Umbilical cord (tissue), 2 donors: ENCODE results near the gene DOCK9. TPM values are rescaled to one million over a fixed set of nuclear protein-coding genes. Genes with fewer than 3 reads are reported as not detected.
A peak's percentile ranks its signal among the peaks of the same experiment; 100 is the strongest.

Experiments used
- DNase-seq: peaks from one replicate; pipeline ENCODE4 v3.0.0-alpha.2; 2015; ENCODE audit warnings: low spot score
- total RNA-seq: library from RNA; depleted of rRNA; stranded (reverse); fragments of >200 nt; gene quantifications from one replicate; pipeline ENCODE4 v1.2.3, GENCODE V29; 2014; ENCODE audit warnings: low replicate concordance; ENCODE audit not compliant: insufficient read depth

DOCK9 gene
- total RNA-seq, 1 donor from 2014 or later = 37.8 TPM

GRCh38 chr13:98976941-98977340, 923 bp downstream of the DOCK9 start:
- peak; percentile 83 for DNase-seq

GRCh38 chr13:98976338-98976737, 1.5 kb downstream of the DOCK9 start:
- DNase-seq = peak; percentile 72

GRCh38 chr13:98975822-98976261, 2.0 kb downstream of the DOCK9 start:
- no peak for DNase-seq

- no peak for DNase-seq
These were observed 3.8 kb downstream of the DOCK9 start for GRCh38 chr13:98974053-98974452.

GRCh38 chr13:98972627-98973026, 5.2 kb downstream of the DOCK9 start:
- DNase-seq = peak; percentile 69

- no peak for DNase-seq
These were observed 5.8 kb downstream of the DOCK9 start for GRCh38 chr13:98972059-98972458.

- peak; percentile 56 for DNase-seq
These were observed 7.5 kb downstream of the DOCK9 start for GRCh38 chr13:98970330-98970729.

GRCh38 chr13:98967491-98967890, 10.4 kb downstream of the DOCK9 start:
- peak; percentile 95 for DNase-seq

- no peak for DNase-seq
These were observed 11.8 kb downstream of the DOCK9 start for GRCh38 chr13:98966019-98966418.

- DNase-seq = no peak
These were observed 12.5 kb downstream of the DOCK9 start for GRCh38 chr13:98965325-98965724.

- DNase-seq = no peak
These were observed 13.9 kb downstream of the DOCK9 start for GRCh38 chr13:98963917-98964316.

GRCh38 chr13:98962901-98963590, 14.8 kb downstream of the DOCK9 start:
- peak; percentile 79 for DNase-seq

- no peak for DNase-seq
These were observed 16.3 kb downstream of the DOCK9 start for GRCh38 chr13:98961503-98962105.

GRCh38 chr13:98960606-98961502, 17.0 kb downstream of the DOCK9 start:
- no peak for DNase-seq

- peak; percentile 89 for DNase-seq
These were observed 17.9 kb downstream of the DOCK9 start for GRCh38 chr13:98959786-98960605.

- no peak for DNase-seq
These were observed 18.6 kb downstream of the DOCK9 start for GRCh38 chr13:98959291-98959690.

- no peak for DNase-seq
These were observed 19.4 kb downstream of the DOCK9 start for GRCh38 chr13:98958443-98958794.

- DNase-seq = no peak
These were observed 20.0 kb downstream of the DOCK9 start for GRCh38 chr13:98957731-98958442.

GRCh38 chr13:98955336-98955735, 22.5 kb downstream of the DOCK9 start:
- DNase-seq = no peak

- DNase-seq = no peak
These were observed 23.6 kb downstream of the DOCK9 start for GRCh38 chr13:98954313-98954712.

- DNase-seq = no peak
These were observed 26.6 kb downstream of the DOCK9 start for GRCh38 chr13:98951266-98951665.
